PC-3 (cell line): Measurements from ENCODE around the gene KHDC1. TPM values are rescaled to one million over a fixed set of nuclear protein-coding genes. Genes with fewer than 3 reads are reported as not detected.

ENCODE experiments used
- ATAC-seq: fragments of 200-7000 bp; cut with Tn5 transposase; 2 replicates; pipeline ENCODE4 v1.9.1; 2020; ENCODE audit warnings: mild to moderate bottlenecking, moderate library complexity
- BruUV-seq: library from RNA; stranded (reverse); fragments of 400-500 nt; replicated peaks from 2 replicates; lab custom pipeline; 2021; lab: Mats Ljungman, UMichigan
- CTCF ChIA-PET: fragments of 300-600 bp; sonication (Branson Sonifier 250); formaldehyde crosslinking; loops from one replicate; lab custom pipeline; 2022; ENCODE audit warnings: antibody characterized with exemption; lab: Charles Lee
- POLR2A ChIA-PET: fragments of 300-600 bp; sonication (Branson Sonifier 250); formaldehyde crosslinking; loops from one replicate; lab custom pipeline; 2022; ENCODE audit warnings: antibody characterized with exemption; ENCODE audit not compliant: unreplicated experiment; lab: Charles Lee
- DNase-seq: peaks from one replicate; pipeline ENCODE4 v3.0.0-alpha.2; 2015
- H2AFZ ChIP-seq: fragments of 300-600 bp; sonication (generic); 2 replicates; pipeline ENCODE4 v1.6.0; 2016; ENCODE audit warnings: antibody characterized with exemption, low read length
- H3F3A ChIP-seq: fragments of 300-600 bp; sonication (generic); one replicate; pipeline ENCODE4 v1.6.0; 2017; ENCODE audit warnings: antibody characterized with exemption, low read length, control low read depth, mild to moderate bottlenecking; ENCODE audit not compliant: unreplicated experiment
- H3K27ac ChIP-seq: fragments of 300-600 bp; sonication (generic); 2 replicates; pipeline ENCODE4 v1.5.1; 2016; ENCODE audit warnings: mild to moderate bottlenecking, low read length
- H3K27me3 ChIP-seq: fragments of 300-600 bp; sonication (generic); 2 replicates; pipeline ENCODE4 v1.6.1; 2016; ENCODE audit warnings: low read length, mixed read lengths
- H3K36me3 ChIP-seq: fragments of 300-600 bp; sonication (generic); 2 replicates; pipeline ENCODE4 v1.6.1; 2016; ENCODE audit warnings: low read depth, mixed run types, low read length, mixed read lengths
- H3K4me1 ChIP-seq: fragments of 300-600 bp; sonication (generic); 2 replicates; pipeline ENCODE4 v1.5.1; 2016; ENCODE audit warnings: low read length; ENCODE audit not compliant: insufficient read depth
- H3K4me2 ChIP-seq: fragments of 300-600 bp; sonication (generic); 2 replicates; pipeline ENCODE4 v1.6.0; 2016; ENCODE audit warnings: low read length
- H3K4me3 ChIP-seq: fragments of 300-600 bp; sonication (generic); 2 replicates; pipeline ENCODE4 v1.5.1; 2016; ENCODE audit warnings: mild to moderate bottlenecking, low read length, mixed read lengths
- H3K79me2 ChIP-seq: fragments of 300-600 bp; sonication (generic); 2 replicates; pipeline ENCODE4 v1.6.1; 2017; ENCODE audit warnings: low read length, mixed read lengths
- H3K9ac ChIP-seq: fragments of 300-600 bp; sonication (generic); 2 replicates; pipeline ENCODE4 v1.6.0; 2016; ENCODE audit warnings: mild to moderate bottlenecking, low read length
- H3K9me2 ChIP-seq: fragments of 300-600 bp; sonication (generic); replicated peaks from 2 replicates; pipeline ENCODE4 v1.6.1; 2016; ENCODE audit warnings: mixed run types, low read length, mixed read lengths
- H3K9me3 ChIP-seq: fragments of 300-600 bp; sonication (generic); 2 replicates; pipeline ENCODE4 v1.6.1; 2016; ENCODE audit warnings: low read length, mixed read lengths
- H4K20me1 ChIP-seq: fragments of 300-600 bp; sonication (generic); 2 replicates; pipeline ENCODE4 v1.6.1; 2016; ENCODE audit warnings: low read length, mixed read lengths
- CTCF ChIP-seq: fragments of 300-600 bp; sonication (generic); conservative IDR thresholded peaks from 2 replicates; pipeline ENCODE4 v1.5.1; 2017; ENCODE audit warnings: antibody characterized with exemption, low read depth, mild to moderate bottlenecking, low read length
- EZH2 ChIP-seq: fragments of 300-600 bp; sonication (generic); IDR thresholded peaks from one replicate; pipeline ENCODE4 v1.6.1; 2017; ENCODE audit warnings: antibody characterized with exemption, mild to moderate bottlenecking, low read length; ENCODE audit not compliant: unreplicated experiment
- EZH2phosphoT487 ChIP-seq: fragments of 300-600 bp; sonication (generic); IDR thresholded peaks from 2 replicates; pipeline ENCODE4 v1.6.1; 2018; ENCODE audit warnings: mild to moderate bottlenecking, antibody characterized with exemption, low read length, borderline replicate concordance
- intact Hi-C: fragments of 100-400 bp; cut with micrococcal nuclease; formaldehyde crosslinking; loops from 2 replicates; pipeline ENCODE4 v1.9.0; 2023
- total RNA-seq: library from RNA; depleted of rRNA; stranded (reverse); fragments of >200 nt; gene quantifications from 2 replicates; pipeline ENCODE4 v1.2.3, GENCODE V29; 2014

The KHDC1 gene
- total RNA-seq, 1 experiment from 2014 or later: 7.9 TPM

- ChIA-PET CTCF (no interaction called here), POLR2A (no interaction called here)
- Histone ChIP-seq H2AFZ (no peak overlapping the region), H3K4me2 (no peak overlapping the region), H3K9me2 (no peaks in the 10 kb centered on the region), H3K9me3 (no peaks in the 10 kb centered on the region), H3K27me3 (no peaks in the 10 kb centered on the region), H3K9ac (no peak overlapping the region), H3K79me2 (no peaks in the 10 kb centered on the region), H3K4me1 (peaks cover 5% of the 10 kb centered on the region; the same call in 1 of the 2 replicates), H3F3A (no peaks in the 10 kb centered on the region), H4K20me1 (no peaks in the 10 kb centered on the region), H3K27ac (no peak overlapping the region), H3K4me3 (no peak overlapping the region), H3K36me3 (no peaks in the 10 kb centered on the region)
- intact Hi-C loops: no loop called here
- BruUV-seq: no TSS peak
- TF ChIP-seq CTCF: no peak
- no peak for TF ChIP-seq EZH2phosphoT487
- no peak for TF ChIP-seq EZH2
- DNase-seq (no peak), ATAC-seq (no peak)
These were observed 21.0 kb downstream of the KHDC1 start for GRCh38 chr6:73242001-73242400.

- Histone ChIP-seq H3F3A (no peaks in the 10 kb centered on the region), H2AFZ (no peak overlapping the region), H3K9me3 (no peaks in the 10 kb centered on the region), H3K9ac (no peak overlapping the region), H3K4me2 (no peak overlapping the region), H3K4me1 (peaks cover 15% of the 10 kb centered on the region; the same call in 1 of the 2 replicates), H3K36me3 (no peaks in the 10 kb centered on the region), H3K4me3 (no peak overlapping the region), H3K27me3 (no peaks in the 10 kb centered on the region), H3K9me2 (no peaks in the 10 kb centered on the region), H3K79me2 (no peaks in the 10 kb centered on the region), H3K27ac (no peak overlapping the region), H4K20me1 (no peaks in the 10 kb centered on the region)
- intact Hi-C loops: no loop called here
- TF ChIP-seq CTCF: no peak
- TF ChIP-seq EZH2phosphoT487: no peak
- TF ChIP-seq EZH2: no peak
- no TSS peak for BruUV-seq
- CTCF ChIA-PET: no interaction called here
- DNase-seq (no peak), ATAC-seq (no peak)
- POLR2A ChIA-PET: no interaction called here
These were observed 22.3 kb downstream of the KHDC1 start for GRCh38 chr6:73240730-73241129.

GRCh38 chr6:73236144-73236750 lies 26.7 kb downstream of the KHDC1 start:
- ATAC-seq: peak; percentile 65
- peak overlapping the region; percentile 100 for H3K27ac ChIP-seq
- peak overlapping the region; percentile 77 for H3K9ac ChIP-seq
- no peak overlapping the region; the same call in 1 of the 2 replicates for H3K4me2 ChIP-seq
- CTCF ChIA-PET: interaction anchor here (0.6 to 0.7 kb wide), 3 partner anchors 20 to 107 kb away, joined by 3 to 5 read pairs (median 3); no protein-coding TSS in a partner anchor
- peaks cover 51% of the 10 kb centered on the region for H3K4me1 ChIP-seq
- intact Hi-C loops: no loop called here
- no peaks in the 10 kb centered on the region for H3K9me2 ChIP-seq
- no peaks in the 10 kb centered on the region for H3K27me3 ChIP-seq
- H3K4me3 ChIP-seq: no peak overlapping the region
- no peaks in the 10 kb centered on the region for H4K20me1 ChIP-seq
- no peaks in the 10 kb centered on the region for H3K36me3 ChIP-seq
- H3K9me3 ChIP-seq: no peaks in the 10 kb centered on the region
- POLR2A ChIA-PET: no interaction called here
- no peak for TF ChIP-seq EZH2phosphoT487
- no peak for TF ChIP-seq CTCF
- TF ChIP-seq EZH2: no peak
- DNase-seq: peak; percentile 89
- H3K79me2 ChIP-seq: no peaks in the 10 kb centered on the region
- peaks cover 9% of the 10 kb centered on the region for H3F3A ChIP-seq
- no peak overlapping the region for H2AFZ ChIP-seq
- BruUV-seq: no TSS peak
